ENCODE data around the gene LOXHD1. TPM values are rescaled to one million over a fixed set of nuclear protein-coding genes. Genes with fewer than 3 reads are reported as not detected.

LOXHD1 gene
- total RNA-seq, 1 experiment from 2014 or later, result not detected

DNA sequence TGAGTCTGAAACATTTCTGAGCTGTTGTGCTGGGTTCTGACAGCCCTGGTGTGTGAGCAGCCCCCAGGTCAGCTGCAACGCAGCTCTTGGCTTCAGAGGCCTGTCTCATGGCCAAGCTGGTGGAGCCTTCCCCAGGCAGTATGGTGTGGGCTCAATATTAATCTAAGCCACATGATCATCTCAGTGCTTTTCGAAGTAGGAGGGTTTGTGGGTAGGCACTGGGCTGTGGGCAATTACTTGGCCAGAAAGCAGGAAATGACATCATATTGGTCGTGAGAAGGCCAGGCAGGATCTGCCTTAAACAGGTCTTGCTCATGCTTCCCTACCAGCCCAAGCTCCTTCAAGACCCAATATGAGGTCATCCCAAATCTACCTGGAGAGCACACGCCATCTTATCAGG lies 26.9 kb downstream of the LOXHD1 start:
- no peak overlapping the region for H3K27ac Mint-ChIP-seq (ENCODE audit: unreplicated experiment)
- POLR2A ChIA-PET, result no interaction called here
- CTCF ChIA-PET, result no interaction called here
- Histone ChIP-seq H3K4me3 (ENCODE audit: low read depth, low read length) (no peak overlapping the region), H3K4me1 (no peaks in the 10 kb centered on the region), H3K27me3 (replicated peaks; ENCODE audit: control insufficient read depth, insufficient read depth, low read length) (no peaks in the 10 kb centered on the region), H3K9me3 (no peaks in the 10 kb centered on the region), H3K36me3 (ENCODE audit: control insufficient read depth, insufficient read depth, low read length) (no peaks in the 10 kb centered on the region)
- TF ChIP-seq, protein P1, sequence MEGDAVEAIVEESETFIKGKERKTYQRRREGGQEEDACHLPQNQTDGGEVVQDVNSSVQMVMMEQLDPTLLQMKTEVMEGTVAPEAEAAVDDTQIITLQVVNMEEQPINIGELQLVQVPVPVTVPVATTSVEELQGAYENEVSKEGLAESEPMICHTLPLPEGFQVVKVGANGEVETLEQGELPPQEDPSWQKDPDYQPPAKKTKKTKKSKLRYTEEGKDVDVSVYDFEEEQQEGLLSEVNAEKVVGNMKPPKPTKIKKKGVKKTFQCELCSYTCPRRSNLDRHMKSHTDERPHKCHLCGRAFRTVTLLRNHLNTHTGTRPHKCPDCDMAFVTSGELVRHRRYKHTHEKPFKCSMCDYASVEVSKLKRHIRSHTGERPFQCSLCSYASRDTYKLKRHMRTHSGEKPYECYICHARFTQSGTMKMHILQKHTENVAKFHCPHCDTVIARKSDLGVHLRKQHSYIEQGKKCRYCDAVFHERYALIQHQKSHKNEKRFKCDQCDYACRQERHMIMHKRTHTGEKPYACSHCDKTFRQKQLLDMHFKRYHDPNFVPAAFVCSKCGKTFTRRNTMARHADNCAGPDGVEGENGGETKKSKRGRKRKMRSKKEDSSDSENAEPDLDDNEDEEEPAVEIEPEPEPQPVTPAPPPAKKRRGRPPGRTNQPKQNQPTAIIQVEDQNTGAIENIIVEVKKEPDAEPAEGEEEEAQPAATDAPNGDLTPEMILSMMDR (IDR thresholded peaks at IDR 0.05; ENCODE audit: insufficient read depth in 1 of 2, low read depth in 1 of 2, low read length in 1 of 2, severe bottlenecking in 1 of 2, unreplicated experiment in 1 of 2), result no peak
- no peaks in the 10 kb centered on the region for H3K4me1 Mint-ChIP-seq (ENCODE audit: low read depth, unreplicated experiment)
- H3K4me3 Mint-ChIP-seq (ENCODE audit: unreplicated experiment), result no peak overlapping the region
- H3K27me3 Mint-ChIP-seq (ENCODE audit: insufficient read depth, unreplicated experiment), result no peaks in the 10 kb centered on the region
- no TSS peak for BruUV-seq (replicated peaks)
- no peaks in the 10 kb centered on the region for H3K9me3 Mint-ChIP-seq (ENCODE audit: unreplicated experiment)
- no peak for DNase-seq
- intact Hi-C loops (cut with micrococcal nuclease; ENCODE audit: unreplicated experiment), result no loop called here
- no peaks in the 10 kb centered on the region for H3K36me3 Mint-ChIP-seq (ENCODE audit: insufficient read depth, unreplicated experiment)

DNA sequence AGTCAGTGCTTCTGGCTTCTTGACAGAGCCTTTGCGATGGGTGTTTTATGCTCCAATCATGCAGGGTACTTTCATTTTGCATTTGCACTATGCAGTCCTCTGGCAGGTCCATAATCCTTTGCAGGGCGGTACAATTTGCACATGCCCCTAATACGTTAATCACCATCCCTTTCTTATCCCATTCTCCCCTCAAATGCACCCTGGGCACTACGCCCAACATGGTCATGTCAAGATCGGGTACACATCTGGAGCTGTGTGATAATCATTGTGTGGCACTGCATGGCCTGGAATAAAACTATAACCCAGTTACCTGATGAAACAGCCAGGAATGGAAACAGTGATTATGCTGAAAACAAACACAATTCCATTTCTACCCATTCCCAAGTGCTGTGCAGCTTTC lies 27.7 kb downstream of the LOXHD1 start:
- BruUV-seq (replicated peaks), result no TSS peak
- CTCF ChIA-PET, result no interaction called here
- intact Hi-C loops (cut with micrococcal nuclease; ENCODE audit: unreplicated experiment), result no loop called here

DNA sequence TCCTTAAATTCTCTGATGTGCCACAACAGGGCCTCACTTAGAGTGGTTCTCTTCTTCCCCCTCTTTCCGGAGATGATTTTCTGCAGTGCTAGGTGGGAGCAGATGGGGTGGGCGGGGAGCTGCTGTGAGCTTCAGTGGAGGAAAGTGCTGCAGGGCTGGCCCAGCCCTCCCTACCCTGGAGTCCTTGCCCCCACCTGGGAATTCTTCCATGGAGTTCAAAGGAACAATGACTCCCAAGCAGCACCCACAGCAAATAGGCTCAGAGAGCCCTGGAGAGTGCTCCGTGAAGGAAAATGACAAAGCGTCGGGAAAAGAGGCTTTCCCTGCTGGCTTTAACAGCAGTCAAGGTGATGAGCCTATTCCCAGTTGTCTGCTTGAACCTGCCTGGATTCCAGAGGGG lies 28.8 kb downstream of the LOXHD1 start:
- peaks cover 5% of the 10 kb centered on the region for H3K27me3 Mint-ChIP-seq (ENCODE audit: insufficient read depth, unreplicated experiment)
- Histone ChIP-seq H3K9me3 (no peaks in the 10 kb centered on the region), H3K27me3 (replicated peaks; ENCODE audit: control insufficient read depth, insufficient read depth, low read length) (no peaks in the 10 kb centered on the region), H3K36me3 (ENCODE audit: control insufficient read depth, insufficient read depth, low read length) (no peaks in the 10 kb centered on the region), H3K4me3 (ENCODE audit: low read depth, low read length) (no peak overlapping the region), H3K4me1 (no peaks in the 10 kb centered on the region)
- no peak overlapping the region for H3K4me3 Mint-ChIP-seq (ENCODE audit: unreplicated experiment)
- H3K27ac Mint-ChIP-seq (ENCODE audit: unreplicated experiment), result no peak overlapping the region
- ChIA-PET CTCF (no interaction called here), POLR2A (no interaction called here)
- TF ChIP-seq, protein P1 (IDR thresholded peaks at IDR 0.05; ENCODE audit: insufficient read depth in 1 of 2, low read depth in 1 of 2, low read length in 1 of 2, severe bottlenecking in 1 of 2, unreplicated experiment in 1 of 2), result no peak
- intact Hi-C loops (cut with micrococcal nuclease; ENCODE audit: unreplicated experiment), result no loop called here
- no peaks in the 10 kb centered on the region for H3K36me3 Mint-ChIP-seq (ENCODE audit: insufficient read depth, unreplicated experiment)
- BruUV-seq (replicated peaks), result no TSS peak
- H3K9me3 Mint-ChIP-seq (ENCODE audit: unreplicated experiment), result no peaks in the 10 kb centered on the region
- H3K4me1 Mint-ChIP-seq (ENCODE audit: low read depth, unreplicated experiment), result no peaks in the 10 kb centered on the region
- no peak for DNase-seq

More for the DNA sequence above, 27.7 kb downstream of the LOXHD1 start:
- H3K27me3 Mint-ChIP-seq (ENCODE audit: insufficient read depth, unreplicated experiment), result peaks cover 4% of the 10 kb centered on the region
- H3K36me3 Mint-ChIP-seq (ENCODE audit: insufficient read depth, unreplicated experiment), result no peaks in the 10 kb centered on the region
- no peak overlapping the region for H3K27ac Mint-ChIP-seq (ENCODE audit: unreplicated experiment)
- no peaks in the 10 kb centered on the region for H3K27me3 ChIP-seq (replicated peaks; ENCODE audit: control insufficient read depth, insufficient read depth, low read length)
- no peaks in the 10 kb centered on the region for H3K4me1 Mint-ChIP-seq (ENCODE audit: low read depth, unreplicated experiment)
- POLR2A ChIA-PET, result no interaction called here
- no peaks in the 10 kb centered on the region for H3K9me3 ChIP-seq
- TF ChIP-seq, protein P1 (IDR thresholded peaks at IDR 0.05; ENCODE audit: insufficient read depth in 1 of 2, low read depth in 1 of 2, low read length in 1 of 2, severe bottlenecking in 1 of 2, unreplicated experiment in 1 of 2), result no peak
- H3K4me1 ChIP-seq, result no peaks in the 10 kb centered on the region
- no peak overlapping the region for H3K4me3 ChIP-seq (ENCODE audit: low read depth, low read length)
- no peaks in the 10 kb centered on the region for H3K9me3 Mint-ChIP-seq (ENCODE audit: unreplicated experiment)
- H3K4me3 Mint-ChIP-seq (ENCODE audit: unreplicated experiment), result no peak overlapping the region
- H3K36me3 ChIP-seq (ENCODE audit: control insufficient read depth, insufficient read depth, low read length), result no peaks in the 10 kb centered on the region
- no peak for DNase-seq

Measured in Caco-2 (cell line).